CD4-positive, alpha-beta T cell treated with Interleukin-21 for 1 hour (primary cell): Measurements from ENCODE around the gene SYN1.

Experiments used
- DNase-seq: peaks from one replicate; pipeline ENCODE4 v3.0.0-alpha.2; 2020

SYN1 gene

DNA sequence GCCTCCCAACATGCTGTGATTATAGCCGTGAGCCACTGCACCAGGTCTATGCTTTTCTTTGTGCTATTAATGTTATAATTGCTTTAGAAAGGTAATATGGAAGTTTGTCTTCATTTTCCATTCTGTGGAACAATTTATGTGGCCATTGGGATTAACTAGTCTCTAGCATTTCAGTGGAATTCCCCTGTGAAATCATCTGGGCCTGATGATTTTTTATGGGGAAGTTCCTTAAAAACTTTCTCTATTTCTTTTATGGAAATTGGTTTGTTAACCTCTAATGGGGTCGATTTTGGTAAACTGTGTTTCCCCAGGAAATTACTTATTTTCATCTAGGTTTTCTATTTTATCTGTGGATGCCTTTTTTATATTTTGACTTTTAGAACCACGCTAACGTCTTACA is 26.1 kb downstream of the SYN1 start:
- no peak for DNase-seq

DNA sequence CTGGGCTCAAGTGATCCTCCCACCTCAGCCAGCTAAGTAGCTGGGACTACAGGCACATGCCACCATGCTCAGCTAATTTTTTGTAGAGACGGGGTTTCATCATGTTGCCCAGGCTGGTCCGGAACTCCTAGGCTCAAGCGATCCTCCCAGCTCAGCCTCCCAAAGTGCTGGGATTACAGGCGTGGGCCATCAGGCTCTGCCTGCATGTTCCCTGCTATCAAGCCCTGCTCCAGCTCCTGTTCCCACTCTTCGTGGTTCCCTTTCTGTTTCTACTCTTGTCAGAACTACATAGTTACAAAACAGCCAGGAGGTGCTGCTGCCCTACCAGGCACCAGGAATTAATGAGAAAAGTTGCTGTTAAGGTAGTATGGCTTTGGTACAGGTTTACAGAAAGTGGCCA is 28.7 kb downstream of the SYN1 start:
- DNase-seq, result no peak

DNA sequence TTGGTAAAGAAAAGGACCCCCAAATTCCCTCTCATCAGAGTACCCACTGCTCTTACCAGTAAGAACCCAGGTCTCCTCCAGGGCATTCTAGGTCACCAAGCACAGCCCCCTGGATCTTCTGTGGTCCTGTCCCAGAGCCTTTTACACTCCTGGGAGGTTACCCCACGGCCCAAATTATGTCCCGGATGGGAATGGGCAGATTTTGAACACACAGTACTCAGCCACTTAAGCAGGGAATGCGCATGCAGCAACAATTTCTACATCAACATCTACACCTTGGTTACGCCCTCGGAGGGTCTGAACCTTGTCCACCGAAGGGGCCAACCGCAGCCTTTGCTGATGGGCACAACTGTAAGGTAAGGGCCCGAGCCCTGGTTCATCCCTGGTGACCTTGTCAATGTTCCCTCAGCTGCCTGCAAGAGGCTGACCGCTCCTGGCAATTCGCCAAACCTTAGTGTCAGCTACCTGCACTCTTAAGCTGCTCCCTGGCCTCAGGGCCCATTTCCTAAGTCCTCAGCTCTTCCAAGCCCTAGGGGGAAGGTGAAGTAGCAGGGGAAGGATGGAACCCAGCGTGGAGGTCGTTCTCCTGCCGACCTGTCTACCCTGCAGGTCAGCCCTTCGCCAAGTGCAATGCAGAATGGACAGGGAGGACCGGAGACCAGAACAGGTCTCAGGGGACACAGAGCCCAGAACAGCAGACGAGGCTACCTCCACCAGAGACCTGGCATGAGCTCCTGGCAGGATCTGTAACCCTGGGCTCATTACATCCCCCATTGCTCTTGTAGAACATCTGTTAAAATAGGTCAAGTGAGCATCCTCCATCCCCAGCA is 31.5 kb downstream of the SYN1 start:
- DNase-seq, result no peak

DNA sequence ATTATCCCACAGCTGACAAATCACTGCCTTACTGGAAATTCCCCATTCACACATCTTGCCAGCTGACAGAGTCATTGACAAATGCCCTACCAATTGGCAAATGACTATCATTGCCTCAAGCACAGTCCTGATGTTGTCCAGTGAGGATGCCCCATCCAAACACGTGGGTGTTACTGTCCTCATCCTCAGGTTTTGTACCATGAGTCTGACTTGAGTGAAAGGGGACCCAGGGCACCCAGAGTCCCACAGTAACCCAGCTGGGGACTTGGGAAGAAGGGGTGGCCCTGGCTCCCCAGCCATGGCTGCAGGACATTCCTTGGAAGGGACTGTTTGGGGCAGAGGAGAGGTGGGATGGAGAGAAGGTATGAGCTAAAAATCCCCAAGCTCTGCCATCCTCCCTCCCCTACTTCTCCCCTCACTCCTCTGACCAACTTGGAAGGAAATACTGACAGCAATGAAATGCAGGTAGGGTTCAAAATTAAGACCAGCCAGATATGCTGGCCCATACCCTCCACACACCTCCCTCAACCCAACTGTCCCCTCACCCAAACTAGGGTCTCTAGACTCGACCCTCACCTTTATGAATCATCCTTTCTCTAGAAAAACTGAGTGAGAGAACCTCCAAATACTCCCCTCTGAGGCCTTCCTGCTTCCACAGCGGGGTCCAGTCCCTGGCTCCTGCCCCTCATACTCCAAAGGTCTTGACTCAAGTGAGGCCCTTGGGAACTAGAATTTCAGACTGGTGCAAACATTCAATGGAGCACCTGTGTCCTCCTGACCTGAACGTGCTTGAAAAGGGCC is 32.4 kb downstream of the SYN1 start:
- no peak for DNase-seq

DNA sequence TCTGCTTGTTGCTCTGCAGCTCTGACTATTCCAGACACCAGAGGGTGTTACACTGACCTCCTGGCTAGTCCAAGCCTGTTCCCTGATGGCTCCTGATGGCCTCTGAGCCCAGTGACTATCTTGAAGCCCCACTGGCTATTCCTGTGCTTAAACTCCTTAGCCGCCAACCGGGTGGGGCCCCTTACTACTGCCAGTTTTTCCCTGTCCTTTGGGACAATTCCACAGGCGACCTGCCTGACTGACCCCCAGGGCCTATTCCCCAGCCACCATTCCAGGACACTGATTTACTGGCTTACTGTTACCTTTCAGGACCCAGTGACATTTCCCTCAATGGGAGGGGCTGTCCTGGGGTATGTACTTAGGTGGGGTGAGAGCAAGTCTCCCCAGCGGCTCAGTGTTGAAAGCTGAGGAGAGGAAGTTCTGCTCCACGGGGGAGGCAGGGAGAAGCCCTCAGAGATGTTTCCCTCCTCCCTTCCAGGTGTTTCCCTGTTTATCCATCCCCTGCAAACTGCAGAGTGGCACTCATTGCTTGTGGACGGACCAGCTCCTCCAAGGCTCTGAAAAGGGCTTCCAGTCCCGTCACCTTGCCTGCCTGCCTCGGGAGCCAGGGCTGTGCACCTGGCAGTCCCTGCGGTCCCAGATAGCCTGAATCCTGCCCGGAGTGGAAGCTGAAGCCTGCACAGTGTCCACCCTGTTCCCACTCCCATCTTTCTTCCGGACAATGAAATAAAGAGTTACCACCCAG is 33.4 kb downstream of the SYN1 start:
- no peak for DNase-seq

DNA sequence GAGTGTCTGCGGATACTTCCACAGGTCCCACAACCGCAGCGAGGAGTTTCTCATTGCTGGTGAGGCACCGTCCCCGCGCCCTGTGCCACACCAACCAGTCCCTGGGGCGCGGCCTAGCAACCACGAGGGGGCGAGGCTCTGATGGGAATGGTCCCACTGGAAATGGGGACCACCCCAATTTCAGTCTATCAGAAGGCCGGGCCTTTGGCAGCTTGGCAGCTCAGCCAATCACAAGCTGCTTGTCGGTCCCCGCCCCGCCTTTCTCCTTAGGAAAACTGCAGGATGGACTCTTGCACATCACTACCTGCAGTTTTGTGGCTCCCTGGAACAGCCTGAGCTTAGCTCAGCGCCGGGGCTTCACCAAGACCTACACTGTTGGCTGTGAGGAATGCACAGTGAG is 34.4 kb downstream of the SYN1 start:
- no peak for DNase-seq

DNA sequence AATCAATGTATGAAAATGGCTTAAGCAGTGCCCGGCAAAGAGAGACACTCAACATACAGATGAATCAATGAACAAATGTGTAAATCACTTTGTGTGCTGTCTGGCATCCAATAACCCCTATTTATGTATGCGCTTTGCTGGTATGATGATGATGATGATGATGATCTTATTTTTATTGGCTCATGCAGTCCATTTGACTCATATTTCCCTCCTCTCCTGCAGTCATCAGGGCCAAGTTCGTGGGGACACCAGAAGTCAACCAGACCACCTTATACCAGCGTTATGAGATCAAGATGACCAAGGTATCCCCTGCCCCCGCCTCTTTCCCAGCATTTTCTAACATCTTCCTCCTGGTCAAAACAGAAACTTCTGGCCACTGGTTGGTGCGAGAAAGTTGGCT is 34.9 kb downstream of the SYN1 start:
- DNase-seq, result no peak

DNA sequence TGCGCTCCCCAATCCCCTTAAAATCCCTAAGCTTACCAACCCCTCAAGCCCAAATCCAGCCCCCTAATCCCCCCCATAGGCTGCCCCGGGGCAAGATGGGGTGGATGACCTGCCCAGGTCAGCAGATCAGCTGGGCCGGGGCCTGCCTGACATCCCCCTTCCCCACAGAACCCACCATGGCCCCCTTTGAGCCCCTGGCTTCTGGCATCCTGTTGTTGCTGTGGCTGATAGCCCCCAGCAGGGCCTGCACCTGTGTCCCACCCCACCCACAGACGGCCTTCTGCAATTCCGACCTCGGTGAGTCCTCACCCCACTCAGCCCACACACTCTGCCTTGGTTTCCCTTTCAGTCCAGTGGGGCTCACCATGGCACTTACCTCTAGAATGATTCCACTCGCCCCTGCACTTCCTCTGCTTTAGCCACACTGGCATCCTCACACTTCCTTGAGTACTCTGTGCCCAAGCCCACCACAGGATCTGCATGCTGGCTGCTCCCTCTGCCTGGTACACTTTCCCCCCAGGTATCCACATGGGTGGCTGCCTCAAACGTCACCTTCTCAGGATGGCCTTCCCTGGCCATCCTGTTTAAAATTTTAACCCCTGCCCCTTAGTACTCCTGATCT is 36.3 kb downstream of the SYN1 start:
- DNase-seq, result no peak

DNA sequence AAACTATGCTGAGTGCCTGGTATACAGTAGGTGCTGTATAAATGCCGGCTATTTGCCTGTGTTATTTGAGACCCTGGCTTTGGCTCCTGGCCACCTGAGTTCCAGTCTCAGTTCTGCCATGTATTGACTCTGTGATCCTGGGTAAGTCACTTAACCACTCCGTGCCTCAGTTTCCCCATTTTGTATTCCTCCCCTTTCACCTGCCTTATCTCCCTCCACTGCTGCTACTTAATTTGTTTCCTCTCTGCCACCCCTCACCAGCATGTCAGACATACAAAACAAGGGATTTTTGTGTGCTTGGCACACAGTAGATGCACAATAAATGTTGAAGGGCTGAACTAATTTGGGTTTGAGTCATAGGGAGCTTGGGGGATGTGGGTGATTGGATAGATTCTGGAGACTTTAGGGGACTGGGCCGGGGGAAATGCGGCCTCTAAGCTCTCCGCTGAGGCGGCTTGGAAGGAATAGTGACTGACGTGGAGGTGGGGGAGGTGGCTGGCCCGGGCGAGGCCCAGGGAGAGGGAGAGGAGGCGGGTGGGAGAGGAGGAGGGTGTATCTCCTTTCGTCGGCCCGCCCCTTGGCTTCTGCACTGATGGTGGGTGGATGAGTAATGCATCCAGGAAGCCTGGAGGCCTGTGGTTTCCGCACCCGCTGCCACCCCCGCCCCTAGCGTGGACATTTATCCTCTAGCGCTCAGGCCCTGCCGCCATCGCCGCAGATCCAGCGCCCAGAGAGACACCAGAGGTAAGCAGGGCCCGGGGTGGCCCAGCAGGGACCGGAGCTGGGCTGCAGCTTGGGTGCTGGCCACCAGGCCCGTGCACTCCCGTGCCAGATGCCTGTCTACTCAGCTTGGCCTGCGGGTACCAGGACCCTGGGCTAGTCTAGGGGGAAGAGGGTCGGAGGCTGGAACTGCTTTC is 37.7 kb downstream of the SYN1 start, which contains the start of gene TIMP1:
Gene TIMP1, plus strand, starts transcription at position 706 of the 917 bp plus-strand sequence. CDS start 980 bp downstream, outside the sequence.
- peak; percentile 83 for DNase-seq

DNA sequence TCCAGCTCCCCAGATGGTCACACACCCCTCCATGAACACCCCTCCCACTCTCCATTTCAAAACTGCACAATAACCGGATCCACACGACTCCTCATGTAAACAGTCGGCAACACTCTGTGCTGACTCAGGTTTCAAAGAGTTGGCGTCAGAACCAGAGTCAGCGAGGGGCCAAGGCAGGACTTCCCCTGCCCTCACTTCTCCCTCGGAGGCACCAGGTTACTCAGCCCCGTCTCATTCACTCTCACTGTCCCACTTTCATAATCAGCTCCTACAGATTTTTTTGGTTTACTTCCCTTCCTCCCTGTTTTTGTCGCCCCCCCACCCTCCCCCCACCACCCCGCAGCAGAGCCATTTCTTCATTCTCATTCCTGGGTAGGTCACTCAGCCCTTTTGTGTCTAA is 40.1 kb downstream of the SYN1 start:
- DNase-seq, result peak; percentile 18

DNA sequence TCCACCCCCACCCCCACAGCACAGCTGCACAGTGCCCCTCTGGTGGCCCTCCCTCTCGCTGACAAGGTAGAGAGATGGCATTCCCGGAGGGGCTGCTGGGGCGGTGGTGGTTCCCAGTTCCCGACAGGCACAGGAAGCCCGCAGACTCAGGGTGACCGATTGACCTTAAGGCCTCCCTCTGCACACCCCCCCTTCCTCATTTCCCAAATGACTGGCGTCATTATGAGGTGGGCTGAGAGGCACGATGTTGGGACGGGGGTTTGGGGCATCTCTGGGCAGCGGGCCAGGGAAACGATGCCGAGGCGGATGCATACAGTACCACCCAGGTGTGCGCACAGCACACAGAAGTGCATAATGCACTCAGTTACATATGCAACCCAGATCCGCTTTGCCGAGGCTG is 41.0 kb downstream of the SYN1 start:
- DNase-seq, result no peak

DNA sequence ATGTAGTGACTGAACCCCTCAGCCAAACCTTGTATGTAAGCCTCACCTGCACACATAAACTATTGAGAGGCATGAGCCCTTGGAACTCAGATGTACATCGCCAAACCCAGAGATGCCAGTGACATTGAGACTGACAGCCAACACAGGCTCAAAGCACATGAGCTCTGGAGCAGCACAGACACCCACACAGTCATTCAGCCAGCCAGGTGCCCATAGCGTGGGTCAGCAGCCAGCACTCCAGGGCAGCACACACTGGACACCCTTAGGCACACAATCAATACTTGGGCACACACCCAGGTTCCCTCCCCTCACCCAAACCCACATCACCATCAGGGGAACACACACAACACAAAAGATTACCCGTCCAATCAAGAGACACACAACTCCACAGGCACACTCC is 41.8 kb downstream of the SYN1 start:
- DNase-seq, result no peak

DNA sequence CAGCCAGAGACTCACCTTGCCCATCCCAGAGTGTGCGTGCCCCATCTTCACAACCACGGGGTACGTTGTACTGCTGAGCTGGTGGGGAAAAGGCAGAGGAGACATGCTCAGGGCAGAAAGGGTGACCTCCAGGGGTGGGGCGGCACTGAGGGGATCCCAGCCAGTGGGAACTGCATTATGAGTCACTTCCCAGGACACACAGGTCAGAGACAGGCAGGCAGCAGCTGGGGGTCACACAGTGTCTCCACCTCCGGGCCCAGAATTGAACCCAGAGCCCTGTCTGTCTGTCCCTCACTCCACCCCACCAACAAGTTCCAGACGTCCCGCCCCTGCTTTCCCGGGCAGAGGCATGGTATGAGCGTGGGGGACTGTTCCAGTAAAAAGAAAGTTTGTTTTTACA is 42.2 kb downstream of the SYN1 start:
- no peak for DNase-seq

DNA sequence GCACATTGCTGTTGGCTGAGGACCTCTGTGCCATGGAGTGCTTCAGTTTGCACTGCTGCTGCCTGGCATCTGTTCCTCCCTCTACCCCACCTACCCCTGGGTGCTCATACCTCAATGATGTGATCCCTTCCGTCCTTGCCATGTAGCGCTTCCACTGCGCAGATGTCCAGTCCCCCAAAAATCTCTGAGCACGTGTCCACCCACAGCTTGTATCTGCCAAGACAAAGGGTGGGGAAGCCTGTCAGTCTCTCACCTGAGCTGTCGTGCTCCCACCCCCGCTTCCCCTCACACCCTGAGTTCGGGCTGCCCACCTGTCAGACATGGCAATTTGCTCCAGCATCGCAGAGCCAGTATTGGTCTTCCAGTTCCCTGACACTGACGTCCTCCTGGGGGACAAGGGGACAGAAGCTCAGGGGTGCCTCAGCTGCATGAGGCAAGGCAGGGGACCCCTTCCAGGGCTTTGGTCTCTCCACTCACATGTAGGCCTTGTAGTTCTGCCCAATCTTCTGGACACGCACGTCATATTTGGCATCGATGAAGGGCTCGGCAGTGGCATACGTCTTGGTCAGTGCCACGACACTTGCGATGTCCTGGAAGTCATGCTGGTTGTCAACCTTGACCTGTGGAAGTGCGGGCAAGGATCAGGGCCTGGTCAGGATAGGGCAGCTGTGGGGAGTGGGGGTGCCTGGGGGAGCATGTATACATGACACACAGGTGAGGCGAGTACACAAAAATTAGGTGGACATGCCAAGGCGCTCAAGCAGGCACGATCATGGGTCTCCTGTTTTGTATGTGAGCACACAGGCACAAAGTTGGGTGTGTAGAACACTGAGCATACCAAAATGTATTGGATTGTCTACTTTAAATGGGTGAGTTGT is 43.4 kb downstream of the SYN1 start:
- no peak for DNase-seq

DNA sequence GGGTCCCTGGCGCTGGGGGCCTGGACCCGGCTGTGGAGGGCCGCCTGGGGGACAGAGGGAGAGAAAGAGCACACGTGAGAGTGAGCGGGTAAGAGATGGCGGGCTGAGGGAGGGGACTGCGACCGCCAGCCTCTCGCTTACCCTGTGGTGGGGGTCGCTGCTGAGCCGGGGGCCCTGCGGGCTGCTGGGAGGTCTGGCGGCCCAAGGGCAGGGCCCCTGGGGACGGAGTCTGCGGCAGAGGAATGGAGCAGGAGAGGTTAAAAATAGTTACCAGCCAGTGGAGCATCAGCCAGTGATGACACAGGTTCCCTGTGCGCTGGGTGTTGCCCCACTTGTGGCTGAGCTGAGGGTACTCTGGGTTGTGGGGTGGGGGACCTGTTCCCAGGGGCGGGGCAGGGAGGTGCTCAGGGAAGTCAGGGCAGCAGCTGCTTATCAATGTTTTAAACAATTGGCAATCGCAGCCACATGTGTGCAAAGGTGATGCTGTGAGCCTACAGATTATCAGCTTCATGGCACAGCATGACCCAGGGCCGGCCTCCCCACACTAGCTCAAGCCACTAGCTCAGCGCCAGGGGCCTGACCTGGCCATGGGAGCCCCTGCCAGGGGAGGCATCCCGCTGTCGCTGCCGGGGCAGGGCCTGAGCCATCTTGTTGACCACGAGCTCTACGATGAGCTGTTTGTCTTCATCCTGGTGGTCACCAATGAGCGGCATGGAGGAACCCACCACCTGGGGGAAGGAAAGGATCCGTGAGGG is 44.9 kb downstream of the SYN1 start:
- no peak for DNase-seq

DNA sequence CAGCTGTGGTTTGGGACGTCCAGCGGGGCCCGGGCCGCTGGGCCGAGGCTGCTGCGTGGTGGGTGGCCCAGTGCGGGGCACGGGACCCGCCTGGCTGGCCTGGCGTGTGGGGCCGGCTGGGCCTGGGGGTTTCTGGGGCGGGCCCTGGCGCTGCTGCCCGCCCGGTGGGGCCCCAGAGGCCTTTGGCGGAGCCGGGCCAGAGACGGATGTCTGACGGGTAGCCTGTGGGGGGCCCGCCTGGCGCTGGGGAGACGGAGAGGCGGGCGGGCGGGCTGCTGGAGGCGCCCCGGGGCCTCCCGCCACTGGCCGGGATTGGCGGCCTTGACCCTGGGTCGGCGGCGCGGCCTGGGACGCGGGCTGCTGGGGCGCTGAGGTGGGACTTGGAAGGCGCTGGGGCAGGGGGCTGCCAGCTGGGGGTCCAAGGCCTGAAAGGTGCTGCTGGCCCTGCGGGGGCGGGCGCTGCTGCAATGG is 45.5 kb downstream of the SYN1 start:
- no peak for DNase-seq

DNA sequence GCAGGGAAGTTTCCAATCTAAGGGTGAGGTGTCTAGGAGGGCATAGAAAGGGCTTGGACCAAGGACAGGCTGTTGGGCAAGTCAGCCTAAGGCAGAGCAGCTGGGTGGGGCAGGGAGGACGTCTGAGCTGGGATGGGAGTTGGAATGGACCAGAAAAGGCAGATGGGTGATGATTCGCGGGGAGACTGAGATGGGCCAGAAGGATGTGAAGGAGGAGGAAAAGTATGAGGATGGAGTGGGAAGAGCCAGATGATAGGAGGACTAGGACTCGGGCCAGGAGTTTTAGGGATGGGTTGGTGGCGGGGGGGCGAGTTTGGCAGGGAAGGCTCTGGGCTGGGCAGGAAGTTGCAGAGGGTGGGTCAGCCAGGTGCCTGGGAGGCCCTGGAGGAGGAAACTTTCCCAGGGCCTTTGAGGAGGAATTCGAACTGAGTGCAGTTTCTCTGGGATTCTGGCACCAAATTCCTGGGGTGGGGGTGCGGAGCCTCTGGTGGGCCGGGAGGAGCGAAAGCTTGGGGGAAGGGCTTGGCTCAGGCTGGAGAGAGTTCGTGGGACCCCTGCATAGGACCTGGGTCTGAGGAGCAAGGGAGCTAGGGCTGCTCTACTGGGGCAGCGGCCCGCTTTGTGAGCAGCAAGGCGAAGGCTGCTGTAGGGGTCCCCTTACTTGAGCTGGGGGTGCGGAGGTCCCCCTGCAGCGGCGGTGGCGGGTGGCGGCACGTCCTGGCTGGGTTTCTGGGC is 46.1 kb downstream of the SYN1 start:
- no peak for DNase-seq

DNA sequence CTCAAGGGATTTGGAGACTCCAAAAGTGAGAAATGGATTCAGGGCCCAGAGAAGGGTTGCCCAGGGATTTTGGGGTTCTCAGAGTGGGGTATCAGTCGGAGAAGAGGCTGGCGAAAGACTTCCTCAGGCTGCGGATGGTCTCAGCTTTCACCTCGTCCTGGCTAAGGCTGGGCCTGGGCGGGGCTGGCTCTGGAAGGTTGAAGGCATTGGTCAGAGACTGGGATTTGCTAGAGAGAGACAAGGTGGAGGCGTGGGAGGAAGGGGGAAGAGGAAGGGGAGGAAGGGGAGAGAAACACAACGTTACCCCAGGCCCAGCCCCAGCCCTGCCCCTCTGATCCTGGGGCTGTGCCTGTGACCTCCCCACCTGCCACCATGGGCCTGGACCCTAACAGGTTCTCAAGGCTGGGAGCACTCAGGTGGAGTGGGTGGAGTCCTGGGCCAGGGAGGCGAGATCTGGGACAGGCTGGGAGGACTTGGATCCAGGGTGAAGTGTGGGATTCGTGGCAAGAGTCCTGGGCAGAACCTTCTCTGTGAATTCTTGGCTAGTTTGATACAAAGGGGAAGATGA is 46.8 kb downstream of the SYN1 start:
- DNase-seq, result no peak

DNA sequence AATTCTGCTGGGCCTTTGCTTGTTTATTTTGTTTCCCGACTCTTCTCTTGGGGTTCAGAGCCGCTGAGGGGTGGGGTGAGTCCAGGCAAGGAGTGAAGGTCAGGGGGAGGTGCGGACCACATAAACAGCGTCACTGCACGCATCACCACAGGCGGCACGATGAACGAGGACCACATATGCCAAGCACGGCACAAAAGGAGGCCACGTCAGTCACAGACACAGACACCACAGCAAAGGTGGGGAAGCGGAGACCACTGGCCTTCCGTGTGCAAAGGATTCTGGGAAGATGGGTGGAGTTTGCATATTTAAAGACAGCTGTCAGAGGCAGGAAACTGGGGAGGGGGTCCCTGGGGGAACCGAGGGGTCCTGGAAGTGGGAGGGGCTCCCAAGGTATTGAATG is 47.8 kb downstream of the SYN1 start:
- no peak for DNase-seq
